Islet of Langerhans (tissue), 1 donor: ENCODE results near the gene DMAP1.

ENCODE experiments used
- FAIRE-seq: peaks from one replicate; lab custom pipeline; 2011; peaks lifted over from hg19 to GRCh38; lab: Jason Lieb, UNC

Gene DMAP1

DNA sequence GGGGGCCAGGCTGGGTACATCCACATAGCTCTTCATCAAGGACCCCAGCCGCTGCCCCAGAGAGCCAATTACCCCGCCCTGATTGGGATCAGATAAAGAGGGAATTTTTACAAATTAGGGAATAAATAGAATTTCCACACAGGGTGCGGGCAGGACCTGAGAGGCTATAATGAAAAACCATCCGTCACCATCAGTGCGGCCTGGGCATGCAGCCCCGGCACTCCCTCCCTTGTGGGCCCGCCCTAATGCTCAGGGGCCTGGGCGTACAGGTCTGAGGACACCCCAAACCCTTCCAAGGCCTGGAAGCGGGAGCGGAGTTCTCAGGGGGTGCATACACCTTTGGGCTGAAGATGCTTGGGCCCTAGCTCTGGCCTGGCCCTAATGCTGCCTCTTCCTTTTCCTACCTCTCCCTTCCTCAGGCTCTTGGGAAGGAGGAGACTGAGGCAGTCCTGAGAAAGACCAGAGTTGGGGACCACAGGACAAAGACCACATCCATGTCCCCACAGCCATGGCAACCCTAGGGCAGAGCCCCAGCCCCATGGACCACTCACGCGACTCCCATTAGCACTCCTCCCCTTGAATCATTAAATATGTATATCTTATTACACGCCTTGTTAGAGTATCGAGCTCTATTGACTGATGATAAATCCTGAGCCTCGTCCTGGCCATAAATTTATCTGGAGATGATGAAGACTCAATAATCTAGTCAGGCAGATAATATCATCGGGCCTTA lies 16.3 kb downstream of the DMAP1 start:
- FAIRE-seq, result no peak

- no peak for FAIRE-seq
Measured at GRCh38 chr1:44230796-44231195, 17.5 kb downstream of the DMAP1 start.

GRCh38 chr1:44233593-44233992 lies 20.3 kb downstream of the DMAP1 start:
- FAIRE-seq, result no peak

DNA sequence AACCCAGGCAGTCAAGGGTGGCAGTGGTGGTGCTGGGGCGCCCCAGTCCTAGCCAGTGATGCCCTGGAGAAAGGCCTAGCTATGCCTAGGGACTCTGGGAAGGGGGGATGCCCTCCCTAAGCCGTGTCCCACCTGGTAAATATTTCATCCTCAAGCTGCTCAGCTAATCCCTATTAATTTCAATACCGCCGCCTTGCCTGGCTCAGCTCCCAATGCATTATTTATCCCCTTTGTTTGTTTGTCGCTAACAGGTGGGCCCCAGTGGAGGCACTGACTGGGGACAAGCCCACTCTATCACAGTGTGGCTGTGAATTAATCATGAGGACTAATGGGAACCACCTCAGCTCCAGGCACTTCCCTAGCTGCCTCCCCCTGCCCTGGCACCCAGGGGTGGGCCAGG lies 22.5 kb downstream of the DMAP1 start:
- FAIRE-seq, result no peak

DNA sequence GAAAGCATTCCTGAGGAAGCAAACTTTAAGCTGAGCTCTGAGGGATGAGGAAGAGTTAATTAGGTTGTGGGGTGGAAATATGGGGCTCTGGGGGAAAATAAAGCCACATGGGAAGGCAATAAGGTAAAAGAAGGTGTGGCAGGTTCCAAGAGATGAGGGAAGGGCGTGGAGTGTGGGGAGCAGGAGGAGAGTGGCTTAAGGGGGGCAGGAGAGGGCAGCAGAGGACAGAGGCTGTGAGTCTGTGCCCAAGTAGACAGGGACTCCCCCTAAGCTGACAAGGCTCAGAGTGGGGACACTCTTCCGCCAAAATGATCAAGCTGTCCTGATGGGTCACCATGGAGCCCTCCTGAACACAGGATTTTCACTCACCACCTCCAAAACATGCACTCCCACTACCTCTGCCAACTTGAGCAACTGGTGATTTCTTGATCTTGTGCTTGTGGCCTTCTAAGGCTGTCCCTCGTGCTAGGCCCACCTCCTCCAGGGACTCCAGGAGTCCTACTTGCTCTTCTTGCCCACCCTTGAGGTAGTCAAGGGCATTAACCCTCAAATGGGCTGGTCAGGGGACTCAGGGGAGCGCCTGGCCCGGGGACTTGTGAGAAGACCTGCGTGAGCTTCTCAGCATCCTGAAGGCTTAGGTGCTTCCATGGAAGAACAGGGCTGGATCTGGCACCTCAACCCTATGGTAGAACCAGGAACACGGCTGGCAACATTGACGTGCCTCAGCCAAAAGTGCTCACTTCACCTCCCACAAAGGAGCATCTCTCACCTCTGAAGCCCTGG lies 23.4 kb downstream of the DMAP1 start:
- no peak for FAIRE-seq

- no peak for FAIRE-seq
Measured at GRCh38 chr1:44237721-44238457, 24.6 kb downstream of the DMAP1 start.

DNA sequence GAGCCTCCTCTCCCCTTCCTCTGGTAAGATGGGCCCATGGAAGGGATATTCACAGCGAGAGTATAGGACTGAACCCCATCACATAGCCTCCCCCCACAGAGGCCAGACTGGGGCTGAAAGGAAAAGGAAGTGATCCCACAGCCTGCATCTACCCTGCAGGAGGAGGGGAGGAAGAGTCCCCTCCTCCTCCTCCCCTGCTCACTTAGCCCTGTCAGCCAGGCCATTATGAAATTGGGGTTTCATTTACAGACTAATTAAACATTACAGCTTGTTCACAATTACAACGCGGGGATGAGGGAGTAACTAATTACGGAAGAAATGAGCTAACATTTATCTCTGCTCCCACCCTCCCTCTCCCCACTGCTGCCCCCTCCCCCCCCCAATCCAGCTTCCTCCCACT lies 25.4 kb downstream of the DMAP1 start:
- no peak for FAIRE-seq

GRCh38 chr1:44239331-44239960 lies 26.2 kb downstream of the DMAP1 start:
- FAIRE-seq, result no peak

GRCh38 chr1:44239961-44240371 lies 26.7 kb downstream of the DMAP1 start:
- FAIRE-seq, result no peak

- FAIRE-seq, result no peak
Measured at GRCh38 chr1:44240802-44241671, 27.8 kb downstream of the DMAP1 start.

DNA sequence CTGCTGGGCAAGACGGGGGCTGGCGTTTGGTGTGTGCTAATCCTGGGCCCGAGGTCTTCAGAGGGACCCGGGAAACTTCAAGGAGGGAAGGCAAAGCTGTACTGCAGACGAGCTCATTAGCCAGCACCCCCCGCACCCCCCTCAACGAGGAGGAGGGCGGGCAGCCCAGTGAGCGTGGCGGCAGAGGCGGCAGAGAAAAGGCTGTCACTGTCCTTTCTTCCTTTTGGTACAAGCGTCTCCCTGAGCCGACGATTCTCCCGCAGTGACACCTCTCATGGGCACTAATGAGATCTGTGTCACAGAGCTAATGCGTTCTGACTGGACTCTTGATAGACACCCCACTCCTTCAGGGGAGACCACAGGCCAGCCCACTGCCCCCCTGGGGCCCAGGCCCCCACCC lies 29.5 kb downstream of the DMAP1 start:
- no peak for FAIRE-seq

DNA sequence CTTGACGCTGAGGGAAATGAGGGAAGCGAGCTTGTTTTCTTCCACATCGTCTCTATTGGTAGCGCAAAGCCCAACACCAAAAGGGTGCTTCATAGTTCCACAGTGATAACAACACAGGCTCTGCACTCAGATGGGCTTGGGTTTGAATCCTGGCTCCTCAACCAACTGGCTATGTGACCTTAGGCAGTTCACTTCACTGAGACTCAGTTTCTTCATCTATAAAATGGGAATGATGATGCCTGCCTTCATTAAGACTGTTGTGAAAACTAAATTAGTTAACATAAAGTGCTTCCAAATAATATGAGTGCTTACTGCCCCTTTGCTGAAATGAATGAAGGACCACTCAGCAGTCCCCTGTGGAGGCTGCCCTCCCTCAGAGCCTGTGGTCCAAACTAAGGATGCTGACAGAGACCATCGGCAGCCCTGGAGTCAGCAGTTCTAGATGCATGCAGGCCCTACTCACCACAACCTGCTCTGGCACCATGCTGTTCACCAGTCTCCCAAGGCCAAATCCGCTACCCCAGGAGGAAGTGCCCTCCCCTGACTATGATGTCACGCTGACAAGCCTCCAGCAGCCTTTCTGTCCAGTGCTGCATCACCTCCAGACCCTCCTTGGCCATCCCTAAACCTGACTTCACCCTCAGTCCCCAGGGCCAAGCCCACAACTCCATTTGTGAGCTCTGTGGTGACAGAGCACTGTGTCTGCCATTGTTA lies 30.7 kb downstream of the DMAP1 start:
- FAIRE-seq, result no peak

DNA sequence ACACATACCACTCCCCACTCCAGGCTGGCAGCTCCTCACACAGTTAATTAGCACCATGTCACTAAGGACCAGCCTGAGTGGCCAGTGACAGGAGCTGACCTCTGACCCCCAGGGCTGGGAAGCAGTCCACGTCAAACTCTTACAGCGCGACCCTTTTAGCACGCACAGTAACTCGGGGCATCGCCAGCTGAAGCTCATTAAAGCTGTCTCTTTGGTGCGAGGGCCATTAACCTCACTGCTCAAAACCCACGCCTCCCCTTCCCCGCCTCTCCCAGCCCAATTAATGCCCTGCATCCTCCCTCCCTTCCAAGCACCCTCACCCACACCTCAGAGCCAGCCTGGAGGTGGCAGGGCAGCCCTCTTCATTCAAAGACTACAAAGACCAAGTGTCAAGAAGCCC lies 31.7 kb downstream of the DMAP1 start:
- FAIRE-seq, result no peak

GRCh38 chr1:44246806-44247205 lies 33.5 kb downstream of the DMAP1 start:
- FAIRE-seq, result no peak

- no peak for FAIRE-seq
Measured at GRCh38 chr1:44249543-44249942, 36.3 kb downstream of the DMAP1 start.

DNA sequence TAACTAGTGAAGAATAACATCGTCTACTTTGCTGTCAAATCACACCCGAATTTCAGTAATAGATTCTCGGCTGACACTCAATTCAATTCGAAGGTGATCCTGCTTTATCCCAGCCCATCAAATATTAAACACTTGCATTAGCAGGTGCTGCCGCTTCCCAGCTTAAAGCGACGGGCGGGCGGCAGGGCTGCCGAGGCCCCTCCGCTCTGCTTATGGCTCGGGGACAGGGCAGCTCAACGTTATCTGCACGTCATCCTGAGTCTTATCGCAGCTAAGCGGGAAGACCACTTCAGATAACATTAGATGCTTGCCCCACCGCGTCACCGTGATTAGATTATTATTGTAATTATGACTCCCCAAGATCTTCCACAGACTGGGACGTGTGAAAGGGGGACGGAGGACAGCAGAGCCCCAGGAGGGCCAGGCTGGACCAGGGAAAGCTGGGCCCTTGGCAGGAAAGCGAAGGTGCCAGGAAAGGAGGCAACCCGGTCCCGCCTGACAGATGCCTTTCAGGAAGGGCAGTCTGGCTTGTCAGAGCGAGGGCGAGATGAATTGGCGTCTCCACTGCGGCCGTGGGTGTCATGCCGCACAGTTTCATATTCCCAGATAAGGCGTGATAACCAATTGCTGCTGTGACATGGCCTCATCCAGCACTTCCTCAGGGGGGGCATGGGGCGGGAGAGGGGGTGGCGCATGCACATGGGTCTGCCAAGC lies 37.0 kb downstream of the DMAP1 start:
- FAIRE-seq, result no peak

GRCh38 chr1:44251486-44251885 lies 38.2 kb downstream of the DMAP1 start:
- FAIRE-seq, result no peak

GRCh38 chr1:44251989-44252671 lies 38.9 kb downstream of the DMAP1 start:
- FAIRE-seq, result no peak

- FAIRE-seq, result no peak
Measured at GRCh38 chr1:44254392-44254910, 41.2 kb downstream of the DMAP1 start.
